ENCODE measurements around the gene WDR38. TPM values are rescaled to one million over a fixed set of nuclear protein-coding genes. Genes with fewer than 3 reads are reported as not detected.

The WDR38 gene
- total and polyA plus RNA-seq, 9 of the 15 experiments (the other 6 are each of a cell fraction or from before 2014, with no cell fraction given) = not detected

DNA sequence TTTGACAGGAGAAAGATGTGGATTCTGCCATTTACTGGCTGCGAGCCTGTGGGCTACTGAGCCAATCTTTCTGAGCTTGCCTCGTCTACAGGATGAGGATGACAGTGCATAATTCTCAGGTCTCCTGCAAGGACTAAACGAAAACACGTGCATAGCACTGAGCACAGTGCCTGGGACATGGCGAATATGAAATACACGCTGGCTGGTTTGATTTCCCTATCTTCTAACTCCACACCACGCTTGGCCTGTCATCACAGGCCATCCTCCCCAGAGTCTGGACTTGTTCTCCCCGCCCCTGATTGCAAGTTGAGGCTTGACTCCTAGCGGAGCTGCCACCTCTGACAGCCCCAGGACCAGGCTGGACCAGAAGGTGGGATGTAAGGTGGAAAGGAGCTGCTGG is 46.6 kb downstream of the WDR38 start (continued):
- TF ChIP-seq, protein P1, sequence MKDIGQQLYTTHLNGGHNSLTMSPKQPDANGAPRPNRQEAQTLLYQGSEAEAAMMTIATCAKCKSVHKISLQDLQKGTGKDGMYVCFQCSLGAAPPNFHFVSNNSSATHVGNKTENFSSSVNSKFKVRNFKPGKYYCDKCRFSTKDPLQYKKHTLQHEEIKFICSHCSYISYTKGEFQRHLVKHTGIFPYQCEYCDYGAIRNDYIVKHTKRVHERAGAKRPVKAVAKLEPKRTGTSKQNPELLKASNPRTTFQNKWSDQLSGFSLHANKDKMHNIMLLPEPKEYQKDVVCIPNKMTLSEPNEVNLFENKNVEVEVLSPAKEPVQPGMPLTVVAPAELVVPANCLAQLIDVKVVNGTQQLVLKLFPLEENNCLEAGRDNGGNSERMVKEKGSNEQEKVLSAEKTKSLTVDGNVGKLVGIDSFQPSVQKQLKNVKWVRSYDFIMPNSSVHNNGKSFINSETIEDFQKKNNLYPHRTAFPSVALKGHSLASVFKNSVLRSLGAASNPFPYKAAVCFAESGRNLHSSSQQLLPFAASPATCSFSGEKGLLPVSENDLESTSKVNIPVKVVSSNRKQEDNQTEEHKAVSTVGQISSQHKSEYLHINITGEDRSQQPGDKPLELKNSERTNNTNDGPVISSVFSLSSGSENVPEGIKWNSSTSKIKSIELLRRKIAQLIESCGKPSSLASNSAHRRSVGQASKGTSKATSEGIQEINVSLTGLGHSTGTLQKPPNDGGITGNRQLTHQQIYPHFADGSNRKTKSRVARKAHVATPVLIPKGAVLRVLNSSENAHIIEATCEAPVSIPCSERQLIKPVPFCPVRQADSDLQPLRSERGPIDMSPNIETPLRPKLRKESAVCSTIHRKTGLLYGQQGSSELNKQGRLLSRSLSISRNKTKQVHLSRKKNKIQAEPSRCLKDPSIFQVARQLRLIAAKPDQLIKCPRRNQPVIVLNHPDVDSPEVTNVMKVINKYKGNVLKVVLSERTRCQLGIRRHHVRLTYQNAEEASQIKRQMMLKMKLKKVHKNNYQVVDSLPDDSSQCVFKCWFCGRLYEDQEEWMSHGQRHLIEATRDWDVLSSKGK (CRISPR knock-in tag; IDR thresholded peaks at IDR 0.05) = no peak
- TF ChIP-seq SRSF9 (IDR thresholded peaks at IDR 0.05; ENCODE audit: borderline replicate concordance, low read depth, low read length) (no peak), ZNF311 (CRISPR knock-in tag; IDR thresholded peaks at IDR 0.05) (no peak), EWSR1 (IDR thresholded peaks at IDR 0.05; ENCODE audit: borderline replicate concordance, low read depth, partially characterized antibody) (no peak), CBX3 (IDR thresholded peaks at IDR 0.05; ENCODE audit: borderline replicate concordance in 1 of 2, low read length in 2 of 2) (peak in 1 of 2 experiments; percentile 57; a peak in 1 of 3 replicates), TAL1 (IDR thresholded peaks at IDR 0.05) (peak; percentile 76), RNF2 (IDR thresholded peaks at IDR 0.05) (no peak), ZNF561 (CRISPR knock-in tag; conservative IDR thresholded peaks at IDR 0.05) (no peak), ZNF766 (CRISPR knock-in tag; conservative IDR thresholded peaks at IDR 0.05) (no peak), SRF (CRISPR knock-in tag; IDR thresholded peaks at IDR 0.05) (no peak), ARID1B (IDR thresholded peaks at IDR 0.05) (peak; percentile 84), ELK1 (CRISPR knock-in tag; IDR thresholded peaks at IDR 0.05) (no peak), MYNN (IDR thresholded peaks at IDR 0.05) (no peak), MYNN (CRISPR knock-in tag; IDR thresholded peaks at IDR 0.05) (no peak), HCFC1 (IDR thresholded peaks at IDR 0.05; ENCODE audit: low read depth, low read length) (no peak), ZBTB34 (CRISPR knock-in tag; IDR thresholded peaks at IDR 0.05) (no peak)
- TF ChIP-seq, protein P2, sequence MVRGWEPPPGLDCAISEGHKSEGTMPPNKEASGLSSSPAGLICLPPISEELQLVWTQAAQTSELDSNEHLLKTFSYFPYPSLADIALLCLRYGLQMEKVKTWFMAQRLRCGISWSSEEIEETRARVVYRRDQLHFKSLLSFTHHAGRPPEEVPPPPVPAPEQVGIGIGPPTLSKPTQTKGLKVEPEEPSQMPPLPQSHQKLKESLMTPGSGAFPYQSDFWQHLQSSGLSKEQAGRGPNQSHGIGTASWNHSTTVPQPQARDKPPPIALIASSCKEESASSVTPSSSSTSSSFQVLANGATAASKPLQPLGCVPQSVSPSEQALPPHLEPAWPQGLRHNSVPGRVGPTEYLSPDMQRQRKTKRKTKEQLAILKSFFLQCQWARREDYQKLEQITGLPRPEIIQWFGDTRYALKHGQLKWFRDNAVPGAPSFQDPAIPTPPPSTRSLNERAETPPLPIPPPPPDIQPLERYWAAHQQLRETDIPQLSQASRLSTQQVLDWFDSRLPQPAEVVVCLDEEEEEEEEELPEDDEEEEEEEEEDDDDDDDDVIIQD (CRISPR knock-in tag; IDR thresholded peaks at IDR 0.05) = no peak

Measured in K562 (cell line).